GM19035 (cell line): ENCODE results near the gene INHBE.
"Not testable (repeated sequence)": the region's sequence is repeated elsewhere in the genome, so short reads cannot be mapped to it uniquely, and the experiment has no call there.

ENCODE experiments used
- ATAC-seq: cut with Tn5 transposase; IDR thresholded peaks from one replicate; pipeline ENCODE4 v1.9.1; 2021; ENCODE audit not compliant: unreplicated experiment

The INHBE gene, protein sequence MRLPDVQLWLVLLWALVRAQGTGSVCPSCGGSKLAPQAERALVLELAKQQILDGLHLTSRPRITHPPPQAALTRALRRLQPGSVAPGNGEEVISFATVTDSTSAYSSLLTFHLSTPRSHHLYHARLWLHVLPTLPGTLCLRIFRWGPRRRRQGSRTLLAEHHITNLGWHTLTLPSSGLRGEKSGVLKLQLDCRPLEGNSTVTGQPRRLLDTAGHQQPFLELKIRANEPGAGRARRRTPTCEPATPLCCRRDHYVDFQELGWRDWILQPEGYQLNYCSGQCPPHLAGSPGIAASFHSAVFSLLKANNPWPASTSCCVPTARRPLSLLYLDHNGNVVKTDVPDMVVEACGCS

DNA sequence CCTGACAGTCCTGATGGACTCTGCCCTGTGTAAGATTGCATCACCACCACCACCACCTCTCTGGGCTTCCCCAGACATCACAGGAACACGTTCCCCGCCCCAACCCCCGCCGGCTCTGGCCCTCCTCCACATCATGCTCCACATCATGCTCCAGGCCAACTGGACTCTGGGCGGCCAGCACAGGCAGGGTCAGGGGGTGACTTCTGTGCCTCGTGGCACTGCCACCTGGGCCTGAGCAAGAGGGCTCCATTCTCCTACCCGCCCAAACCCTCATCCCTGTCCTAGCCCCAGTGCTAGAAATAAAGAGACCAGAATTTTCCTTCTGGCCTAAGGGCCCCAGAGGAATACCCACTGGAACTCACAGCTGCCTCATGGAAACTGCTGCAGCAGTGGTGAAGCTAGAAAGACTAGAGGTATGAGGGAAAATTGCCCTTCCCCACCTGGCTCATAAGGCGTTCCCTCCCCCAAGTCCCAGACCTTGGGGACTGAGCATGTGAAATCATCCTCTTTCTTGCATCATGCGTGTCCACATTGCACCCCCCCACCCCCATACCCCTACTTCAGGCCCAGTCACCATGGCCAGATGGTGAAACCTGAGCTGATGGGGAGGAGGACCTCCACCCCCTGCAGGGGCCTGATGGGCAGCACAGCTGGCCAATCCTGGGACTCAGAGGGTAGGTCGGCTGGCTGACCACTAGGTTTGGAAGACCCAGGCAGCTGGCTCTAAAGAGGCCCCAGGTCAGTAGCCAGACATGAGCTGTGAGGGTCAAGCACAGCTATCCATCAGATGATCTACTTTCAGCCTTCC is at the start of gene INHBE:
Gene INHBE, plus strand, starts transcription at position 742 of the 808 bp plus-strand sequence. CDS start 230 bp downstream, outside the sequence.
- no peak for ATAC-seq

DNA sequence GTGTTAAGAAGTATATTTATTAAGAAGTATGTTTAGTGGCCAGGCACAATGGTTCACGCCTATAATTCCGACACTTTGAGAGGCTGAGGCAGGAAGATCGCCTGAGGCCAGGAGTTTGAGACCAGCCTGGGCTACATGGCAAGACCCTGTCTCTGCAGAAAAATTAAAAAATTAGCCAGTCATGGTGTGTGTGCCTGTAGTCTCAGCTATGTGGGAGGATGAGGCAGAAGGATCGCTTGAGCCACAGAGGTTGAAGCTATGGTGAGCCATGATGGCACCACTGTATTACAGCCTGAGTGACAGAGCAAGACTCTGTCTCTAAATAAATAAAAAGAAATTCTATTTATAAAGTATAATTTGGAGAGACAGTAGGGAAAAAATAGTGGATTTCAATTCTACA is 44.6 kb upstream of the INHBE start:
- no peak for ATAC-seq

DNA sequence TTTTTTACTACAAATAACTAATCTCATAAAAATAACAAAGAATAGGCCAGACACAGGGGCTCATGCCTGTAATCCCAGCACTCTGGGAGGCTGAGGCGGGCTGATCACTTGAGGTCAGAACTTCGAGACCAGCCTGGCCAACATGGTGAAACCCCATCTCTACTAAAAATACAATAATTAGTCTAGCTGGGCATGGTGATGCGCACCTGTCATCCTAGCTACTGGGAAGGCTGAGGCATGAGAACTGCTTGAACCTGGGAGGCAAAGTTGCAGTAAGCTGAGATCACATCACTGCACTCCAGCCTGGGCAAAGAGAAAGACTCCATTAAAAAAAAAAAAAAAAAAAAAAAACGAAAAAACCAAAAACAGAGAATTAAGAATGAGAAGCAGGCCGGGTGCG is 40.9 kb upstream of the INHBE start:
- not testable (repeated sequence) for ATAC-seq

DNA sequence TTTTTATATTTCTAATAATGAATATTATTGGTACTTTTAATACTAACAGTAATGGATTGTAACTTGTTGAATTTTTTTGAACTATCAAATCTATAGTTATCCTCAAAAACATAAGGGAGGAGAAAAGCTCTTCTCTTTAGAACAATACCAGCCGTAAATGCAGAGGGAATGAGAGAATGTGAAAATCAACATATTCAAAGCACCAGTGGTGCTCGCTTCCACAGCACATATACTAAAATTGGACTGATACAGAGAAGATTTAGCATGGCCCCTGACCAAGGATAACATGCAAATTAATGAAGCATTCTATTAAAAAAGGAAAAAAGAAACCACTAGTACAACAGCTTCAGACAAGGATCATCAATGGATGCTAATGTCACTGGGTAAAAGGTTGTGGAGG is 40.0 kb upstream of the INHBE start:
- ATAC-seq: no peak

DNA sequence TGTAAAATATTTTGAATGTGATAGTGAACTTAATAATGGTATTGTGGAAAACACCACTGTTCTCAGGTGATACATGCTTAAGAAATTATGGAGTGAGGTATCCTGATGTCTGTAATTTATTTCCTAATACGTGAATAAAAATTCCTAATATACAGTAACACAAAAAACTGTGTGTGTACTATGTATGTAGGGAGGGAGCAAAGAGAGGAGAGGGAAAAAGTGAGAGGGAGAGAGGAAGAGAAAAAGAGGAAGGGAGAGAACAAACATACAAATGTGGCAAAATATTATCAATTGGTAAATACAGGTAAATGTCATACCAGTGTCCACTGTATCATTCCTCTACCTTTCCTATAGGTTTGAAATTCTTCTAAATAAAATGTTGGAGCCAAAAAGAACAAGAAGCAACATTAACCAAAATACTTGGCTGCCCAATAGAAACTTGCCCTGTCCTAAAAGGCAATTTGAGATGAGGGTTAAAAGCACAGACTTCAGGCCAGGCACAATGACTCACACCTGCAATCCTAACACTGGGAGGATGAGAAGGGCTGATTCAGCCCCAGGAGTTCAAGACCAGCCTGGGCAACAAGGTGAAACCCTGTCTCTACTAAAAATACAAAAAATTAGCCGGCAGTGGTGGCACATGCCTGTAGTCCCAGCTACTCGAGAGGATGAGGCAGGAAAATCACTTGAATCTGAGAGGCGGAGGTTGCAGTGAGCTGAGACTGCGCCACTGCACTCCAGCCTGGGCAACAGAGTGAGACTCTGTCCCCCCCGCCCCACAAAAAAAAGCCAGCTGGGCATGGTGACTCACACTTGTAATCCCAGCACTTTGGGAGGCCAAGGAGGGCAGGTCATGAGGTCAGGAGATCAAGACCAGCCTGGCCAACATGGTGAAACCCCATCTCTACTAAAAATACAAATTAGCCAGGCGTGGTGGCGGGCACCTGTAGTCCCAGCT is 38.8 kb upstream of the INHBE start:
- no peak for ATAC-seq

DNA sequence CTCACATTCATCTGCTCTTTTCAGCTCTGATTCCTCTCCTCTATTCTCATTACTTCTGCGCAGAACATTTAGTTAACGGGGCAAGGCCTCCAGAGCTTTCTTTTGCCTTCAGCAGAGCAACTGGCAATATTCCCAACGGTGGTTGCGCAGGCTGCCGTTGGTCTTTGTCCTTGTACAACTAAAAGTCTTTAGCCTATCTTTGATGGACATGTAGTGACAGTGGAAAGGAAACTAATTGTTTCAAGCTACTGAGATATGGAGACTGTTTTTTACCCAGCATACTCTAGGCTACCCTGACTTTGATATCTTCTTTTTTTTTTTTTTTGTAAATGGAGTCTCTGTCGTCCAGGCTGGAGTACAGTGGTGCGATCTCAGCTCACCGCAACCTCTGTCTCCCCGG is 36.9 kb upstream of the INHBE start:
- no peak for ATAC-seq

DNA sequence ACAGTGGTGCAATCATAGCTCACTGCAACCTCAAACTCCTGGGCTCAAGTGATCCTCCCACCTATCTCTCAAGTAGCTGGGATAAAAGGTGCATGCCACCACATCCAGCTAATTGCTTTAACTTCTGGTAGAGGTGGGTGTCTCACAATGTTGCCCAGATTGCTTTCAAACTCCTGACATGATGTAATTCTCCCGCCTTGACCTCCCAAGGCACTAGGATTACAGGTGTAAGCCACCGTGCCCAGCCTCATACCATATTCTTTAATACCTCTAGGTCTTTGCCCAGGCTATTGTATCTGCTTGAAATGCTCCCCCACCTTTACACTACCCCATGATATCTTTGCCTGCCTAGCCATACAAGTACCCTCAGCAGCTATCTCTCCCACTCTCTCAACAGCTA is 35.6 kb upstream of the INHBE start:
- no peak for ATAC-seq

DNA sequence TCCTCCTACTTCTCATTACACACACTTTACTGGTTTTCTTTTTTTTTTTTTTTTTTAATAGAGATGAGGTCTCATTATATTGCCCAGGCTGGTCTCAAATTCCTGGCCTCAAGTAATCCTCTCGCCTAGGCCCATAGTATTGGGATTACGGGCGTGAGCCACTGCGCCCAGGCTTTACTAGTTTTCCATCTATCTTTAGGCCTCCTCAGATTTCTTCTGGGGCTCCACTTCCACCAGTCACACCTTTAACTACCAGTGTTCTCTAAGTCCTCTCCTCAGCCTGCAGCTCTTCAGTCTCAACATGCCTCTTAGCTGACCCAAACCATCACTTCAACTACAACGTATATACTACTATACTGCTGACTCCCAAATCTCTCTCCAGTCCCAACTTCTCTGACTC is 34.6 kb upstream of the INHBE start:
- no peak for ATAC-seq

DNA sequence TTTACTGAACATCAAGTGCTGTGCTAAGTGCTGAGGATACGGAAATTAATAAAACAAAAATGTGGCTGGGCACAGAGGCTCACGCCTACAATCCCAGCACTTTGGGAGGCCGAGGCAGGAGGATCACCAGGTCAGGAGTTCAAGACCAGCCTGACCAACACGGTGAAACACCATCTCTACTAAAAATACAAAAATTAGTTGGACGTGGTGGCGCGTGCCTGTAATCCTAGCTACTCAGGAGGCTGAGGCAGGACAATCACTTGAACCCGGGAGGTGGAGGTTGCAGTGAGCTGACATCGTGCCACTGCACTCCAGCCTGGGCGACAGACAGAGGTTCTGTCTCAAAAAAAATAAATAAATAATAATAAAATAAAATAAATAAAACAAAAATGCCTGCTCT is 28.2 kb upstream of the INHBE start:
- ATAC-seq: not testable (repeated sequence)

DNA sequence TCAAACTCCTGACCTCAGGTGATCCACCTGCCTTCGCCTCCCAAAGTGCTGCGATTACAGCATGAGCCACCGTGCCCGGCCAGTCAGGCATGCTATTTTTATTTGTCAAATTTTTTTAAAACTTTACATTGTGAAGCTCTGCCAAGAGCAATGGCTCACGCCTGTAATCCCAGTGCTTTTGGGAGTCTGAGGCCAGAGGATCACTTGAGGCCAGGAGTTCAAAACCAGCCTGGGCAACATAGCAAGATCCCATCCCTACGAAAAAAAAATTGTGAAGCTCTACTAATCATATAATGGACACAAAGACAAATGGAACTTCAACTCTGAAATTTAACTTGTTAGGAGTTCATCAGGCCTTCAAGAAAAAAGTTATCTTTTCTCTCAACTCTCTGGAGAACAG is 26.1 kb upstream of the INHBE start:
- ATAC-seq: no peak

DNA sequence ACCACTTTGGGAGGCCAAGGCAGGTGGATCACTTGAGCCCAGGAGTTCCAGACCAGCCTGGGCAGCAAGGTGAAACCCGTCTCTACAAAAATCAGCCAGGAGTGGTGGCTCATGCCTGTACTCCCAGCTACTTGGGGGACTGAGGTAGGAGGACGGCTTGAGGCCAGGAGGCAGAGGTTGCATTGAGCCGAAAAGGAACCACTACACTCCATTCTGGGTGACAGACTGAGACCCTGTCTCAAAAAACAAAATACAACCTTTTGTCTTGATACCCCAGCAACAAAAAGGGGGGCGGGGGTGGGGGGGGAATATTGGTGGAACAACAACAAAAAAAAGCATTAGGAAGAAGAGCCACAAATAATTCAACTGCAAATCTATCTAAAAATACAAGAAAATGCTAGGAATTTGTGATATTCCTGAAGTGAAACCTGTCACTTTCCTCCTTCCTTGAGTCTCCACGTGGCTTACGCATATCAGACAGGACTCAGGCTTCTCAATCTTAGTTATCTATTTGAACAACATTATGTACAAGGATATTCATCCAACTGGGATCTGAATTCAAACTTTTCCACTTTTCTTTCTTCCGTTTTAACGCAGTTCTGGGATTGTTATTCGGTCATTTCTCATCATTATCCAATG is 25.5 kb upstream of the INHBE start:
- ATAC-seq: no peak

DNA sequence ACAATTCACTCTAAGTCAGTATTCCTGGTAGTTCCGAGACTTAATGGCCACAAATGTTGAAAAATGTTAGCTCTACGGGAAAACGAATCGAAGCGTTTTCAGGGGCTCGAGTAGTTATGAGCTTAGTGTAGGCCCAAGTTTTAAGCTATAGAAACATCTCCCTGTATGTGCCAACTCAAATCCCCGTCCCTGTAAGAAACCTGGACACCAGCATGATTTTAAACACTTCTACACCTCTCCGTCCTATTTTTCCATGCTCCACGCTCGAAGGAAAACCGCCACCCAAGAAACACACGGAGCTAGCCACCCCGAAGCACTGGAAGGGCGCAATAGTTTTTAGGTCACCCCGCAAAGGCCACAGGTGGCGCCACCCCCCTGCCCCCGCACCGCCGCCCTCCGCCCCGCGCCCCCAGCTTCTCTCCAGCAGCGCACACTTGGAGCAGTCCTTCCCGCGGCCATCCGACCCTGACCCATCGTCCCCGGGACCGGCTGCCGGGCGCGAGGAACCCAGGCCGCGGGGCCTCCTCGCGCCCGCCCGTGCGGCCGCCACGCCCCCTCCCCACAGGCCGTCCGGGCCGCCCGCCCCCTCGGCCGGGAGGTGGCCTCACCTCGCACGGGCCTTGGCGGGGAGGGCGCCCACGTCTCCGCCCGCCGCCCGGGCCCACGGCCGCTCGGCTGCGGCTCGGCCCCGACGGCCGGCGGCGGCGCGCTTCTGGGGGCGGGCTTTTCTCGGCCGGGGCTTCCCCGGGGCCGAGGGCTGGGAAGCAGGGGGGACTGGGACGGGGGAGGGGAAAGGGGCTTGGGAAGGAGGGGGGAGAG is 24.8 kb upstream of the INHBE start:
- peak; percentile 54 for ATAC-seq

DNA sequence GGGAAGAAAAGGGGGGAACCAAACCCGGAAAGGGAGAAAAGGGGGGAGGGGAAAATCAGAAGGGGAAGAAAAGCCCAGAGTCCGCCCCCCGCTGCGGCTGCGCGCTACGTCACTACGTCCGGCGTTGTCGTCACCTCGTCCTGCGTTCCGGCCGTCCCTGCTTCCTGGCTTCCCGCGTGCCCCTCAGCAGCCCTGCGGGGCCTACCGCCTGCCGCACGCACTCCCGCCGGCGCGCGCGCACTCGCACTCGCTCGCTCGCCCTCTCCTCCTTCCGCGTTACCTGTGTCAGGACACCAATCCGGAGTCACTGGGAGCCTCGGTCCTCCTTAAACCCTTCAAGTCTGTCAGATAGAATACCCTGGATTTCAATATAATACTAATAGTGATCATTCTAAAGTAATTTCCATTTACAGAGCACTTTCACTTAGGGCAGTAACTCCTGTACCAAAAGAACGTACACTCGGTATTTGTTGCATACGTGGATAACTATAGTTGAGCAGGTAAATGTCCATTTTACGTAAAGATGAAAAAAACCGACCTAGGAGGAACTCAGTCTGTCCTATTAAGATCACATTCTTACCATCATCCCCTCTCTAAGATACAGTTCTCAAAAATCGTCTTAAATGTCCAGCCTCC is 24.1 kb upstream of the INHBE start, which contains the start of gene R3HDM2:
Gene R3HDM2, minus strand, starts transcription at position 113 of the 636 bp plus-strand sequence. CDS start 120,615 bp downstream, outside the sequence.
- peak; percentile 98 for ATAC-seq

DNA sequence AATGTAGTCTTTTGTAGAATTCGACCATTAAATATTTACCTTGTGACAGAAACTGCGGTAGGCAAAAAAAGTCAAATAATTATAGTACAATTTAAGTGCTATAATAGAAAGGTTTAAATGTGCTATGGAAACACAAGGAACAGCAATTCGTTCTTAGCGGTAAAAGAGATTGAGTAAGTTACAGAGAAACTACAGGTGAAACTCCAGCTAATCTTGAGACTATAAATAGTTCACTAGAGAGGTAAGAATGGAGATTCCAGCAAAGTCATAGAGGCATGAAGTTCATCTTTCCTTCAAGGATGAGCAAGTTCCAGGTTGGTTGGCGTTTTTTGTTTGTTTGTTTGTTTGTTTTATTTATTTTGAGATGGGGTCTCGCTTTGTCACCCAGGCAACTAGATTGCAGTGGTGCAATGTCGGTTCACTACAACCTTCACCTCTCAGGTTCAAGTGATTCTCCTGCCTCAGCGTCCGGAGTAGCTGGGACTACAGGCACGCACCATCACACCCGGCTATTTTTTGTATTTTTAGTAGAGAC is 23.4 kb upstream of the INHBE start:
- no peak for ATAC-seq

DNA sequence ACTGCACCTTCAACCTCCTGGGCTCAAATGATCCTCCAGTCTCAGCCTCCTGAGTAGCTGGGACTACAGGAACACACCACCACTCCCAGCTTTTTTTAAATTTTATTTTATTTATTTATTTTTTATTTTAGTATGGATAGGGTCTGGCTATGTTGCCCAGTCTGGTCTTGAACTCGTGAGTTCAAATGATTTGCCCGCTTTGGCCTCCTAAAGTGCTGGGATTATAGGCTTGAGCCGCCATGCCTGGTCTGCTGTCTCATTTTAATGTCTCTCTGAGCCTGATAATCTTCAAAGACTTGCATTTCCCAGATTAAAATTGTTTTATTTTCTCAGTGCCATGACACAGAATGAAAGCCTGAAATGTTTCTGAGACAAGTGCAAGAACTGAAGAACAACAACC is 21.7 kb upstream of the INHBE start:
- ATAC-seq: no peak

DNA sequence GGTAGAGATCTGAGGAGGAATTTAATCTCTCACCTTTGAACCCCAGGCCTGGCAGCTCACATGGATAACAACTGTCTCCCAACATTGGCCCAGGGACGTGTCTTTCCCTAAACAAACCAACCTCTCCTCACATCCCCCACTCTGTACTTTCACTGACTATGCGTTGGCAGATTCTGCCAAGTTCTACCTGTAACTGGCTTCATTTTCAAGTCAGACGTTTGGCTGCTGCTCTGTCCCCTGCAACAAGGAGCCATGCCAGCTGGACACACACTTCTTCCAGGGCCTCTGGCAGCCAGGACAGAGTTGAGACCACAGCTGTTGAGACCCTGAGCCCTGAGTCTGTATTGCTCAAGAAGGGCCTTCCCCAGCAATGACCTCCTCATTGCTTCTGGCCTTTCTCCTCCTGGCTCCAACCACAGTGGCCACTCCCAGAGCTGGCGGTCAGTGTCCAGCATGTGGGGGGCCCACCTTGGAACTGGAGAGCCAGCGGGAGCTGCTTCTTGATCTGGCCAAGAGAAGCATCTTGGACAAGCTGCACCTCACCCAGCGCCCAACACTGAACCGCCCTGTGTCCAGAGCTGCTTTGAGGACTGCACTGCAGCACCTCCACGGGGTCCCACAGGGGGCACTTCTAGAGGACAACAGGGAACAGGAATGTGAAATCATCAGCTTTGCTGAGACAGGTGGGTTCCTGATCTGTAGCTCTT is 20.4 kb upstream of the INHBE start, which contains the start of gene INHBC:
Gene INHBC, plus strand, starts transcription at position 268 of the 707 bp plus-strand sequence. Its CDS starts 103 bp downstream, at position 371.
- no peak for ATAC-seq

DNA sequence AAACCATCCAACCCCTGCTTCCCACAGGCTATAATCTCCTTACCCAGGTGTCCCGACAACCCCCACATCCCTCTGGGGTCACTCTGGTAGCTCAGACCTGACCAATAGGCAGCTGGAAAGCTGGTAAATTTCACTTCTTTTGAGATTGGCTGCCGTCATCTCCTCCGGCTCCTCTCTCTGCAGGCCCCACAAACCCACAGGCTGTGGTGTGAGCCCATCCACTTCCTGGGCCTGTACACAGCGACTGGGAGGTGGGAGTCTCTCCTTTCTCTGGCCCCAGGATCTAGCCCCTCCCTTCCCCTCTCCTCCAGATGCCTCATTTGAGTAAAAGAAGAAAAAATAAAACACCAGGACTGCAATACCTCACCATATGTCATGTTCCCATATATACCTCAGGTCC is 19.8 kb upstream of the INHBE start:
- no peak for ATAC-seq

DNA sequence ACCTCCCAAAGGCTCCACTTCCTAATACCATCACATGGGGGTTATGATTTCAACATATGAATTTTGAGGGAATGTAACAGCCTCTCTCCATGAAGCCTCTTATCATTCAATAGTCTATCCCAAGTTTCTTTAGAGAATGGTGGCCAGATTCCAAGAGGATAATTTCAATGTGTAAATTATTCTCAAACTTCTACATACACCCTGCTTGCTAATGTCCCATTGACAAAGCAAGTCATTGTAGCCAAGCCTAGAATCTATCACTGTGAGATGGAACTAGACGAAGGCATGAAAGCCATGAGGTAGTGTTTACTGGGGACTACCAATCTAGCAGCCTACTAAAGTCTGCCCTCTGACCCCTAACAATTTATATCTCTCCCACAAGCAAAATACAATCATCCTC is 16.7 kb upstream of the INHBE start:
- ATAC-seq: no peak
